Omental fat pad (tissue), 4 donors: ENCODE measurements around the gene NAXE. TPM values are rescaled to one million over a fixed set of nuclear protein-coding genes. Genes with fewer than 3 reads are reported as not detected.

ENCODE experiments used
- ATAC-seq: fragments of 150-250 bp; one replicate; pipeline ENCODE4 v1.9.1; 2016; ENCODE audit warnings: mild to moderate bottlenecking, moderate library complexity; ENCODE audit not compliant: low FRiP score
- DNase-seq: peaks from one replicate; pipeline ENCODE4 v3.0.0-alpha.2; 2019; ENCODE audit warnings: low spot score
- CTCF ChIP-seq, 3 donors: fragments of 450-650 bp; IDR thresholded peaks; one replicate each; pipeline ENCODE4 v1.5.1; 2016 to 2017; ENCODE audit warnings: antibody characterized with exemption in 3 of 3, mild to moderate bottlenecking in 3 of 3, moderate library complexity in 2 of 3
- total RNA-seq, 4 donors: library from RNA; depleted of rRNA; stranded (reverse); fragments of >200 nt; gene quantifications; one replicate each; pipeline ENCODE4 v1.1.0, GENCODE V29; 2016

NAXE gene
- total RNA-seq, 4 donors from 2014 or later, result 49.4 to 71.5 (median 58.9) TPM

DNA sequence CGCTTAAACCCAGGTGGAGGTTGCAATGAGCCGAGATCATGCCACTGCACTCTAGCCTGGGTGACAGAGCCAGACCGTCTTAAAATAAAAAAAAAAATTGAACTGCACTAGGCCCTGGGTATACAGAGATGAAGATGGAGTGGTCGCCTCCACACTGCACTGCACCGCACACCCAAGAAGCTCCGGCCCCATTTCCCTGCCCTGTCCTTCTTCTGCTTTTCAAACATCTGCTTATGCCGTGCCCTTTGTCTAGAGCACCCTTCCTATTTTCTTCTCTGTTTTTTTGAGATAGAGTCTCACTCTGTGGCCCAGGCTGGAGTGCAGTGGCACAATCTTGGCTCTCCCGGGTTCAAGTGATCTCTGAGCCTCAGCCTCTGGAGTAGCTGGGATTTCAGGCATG lies 36.6 kb upstream of the NAXE start:
- DNase-seq (no peak), ATAC-seq (no peak)

DNA sequence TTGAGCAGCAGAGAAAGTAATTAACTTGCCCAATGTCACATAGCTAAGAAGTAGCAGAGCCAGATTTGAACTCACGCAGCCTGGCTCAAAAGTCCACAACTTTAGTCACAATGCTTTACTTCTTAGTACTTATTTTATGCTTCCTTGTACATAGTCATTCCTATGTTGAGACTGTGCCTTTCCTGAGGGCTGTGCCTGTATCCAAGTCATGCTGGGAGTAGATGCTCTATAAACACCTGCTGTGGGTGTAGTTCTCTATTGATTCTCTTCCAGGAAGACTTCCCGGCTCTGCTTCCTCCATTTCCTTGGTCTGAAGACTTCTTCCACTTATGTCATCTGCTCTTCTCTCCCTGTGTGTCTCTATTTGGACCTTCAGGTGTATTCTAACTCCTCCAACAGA lies 35.9 kb upstream of the NAXE start:
- no peak for ATAC-seq
- TF ChIP-seq CTCF (IDR thresholded peaks at IDR 0.05), result no peak
- DNase-seq, result no peak

More for the DNA sequence above, 36.6 kb upstream of the NAXE start:
- TF ChIP-seq CTCF (IDR thresholded peaks at IDR 0.05), result no peak

GRCh38 chr1:156556354-156556753 lies 35.2 kb upstream of the NAXE start:
- ATAC-seq, result no peak
- no peak for DNase-seq
- no peak for TF ChIP-seq CTCF (IDR thresholded peaks at IDR 0.05)

DNA sequence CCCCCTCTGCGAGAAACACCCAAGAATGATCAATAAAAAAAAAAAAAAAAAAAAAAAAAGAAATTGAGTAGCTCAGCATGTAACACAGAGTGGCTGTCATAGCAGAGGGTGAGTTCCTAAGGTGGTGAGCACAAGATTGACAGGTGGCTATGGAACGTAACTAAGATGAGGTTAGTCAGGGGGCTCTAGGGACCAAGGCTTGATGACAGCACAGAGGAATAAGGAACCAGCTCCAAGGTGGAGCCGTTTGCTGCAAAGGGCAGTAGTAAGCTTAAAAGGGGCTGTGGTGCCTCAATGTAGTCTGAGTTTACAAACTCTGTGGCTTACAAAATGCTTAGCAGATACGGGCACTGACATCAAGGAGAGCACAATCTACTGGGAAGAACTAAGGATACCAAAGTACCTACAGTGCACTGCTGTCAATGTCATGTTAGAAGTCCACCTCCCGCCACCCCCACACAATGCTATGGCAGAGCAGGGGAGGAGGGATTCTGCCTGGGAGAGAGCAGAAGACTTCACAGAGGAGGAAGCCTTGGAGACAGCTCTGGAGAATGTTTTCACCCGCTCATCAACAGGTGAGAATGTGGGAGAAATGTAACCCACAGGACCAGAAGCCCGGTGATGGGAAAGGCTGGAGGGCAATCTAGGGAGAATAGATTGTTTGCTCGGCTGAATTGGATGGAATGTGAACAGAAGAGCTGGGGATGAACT lies 32.3 kb upstream of the NAXE start:
- DNase-seq (no peak), ATAC-seq (no peak)
- no peak for TF ChIP-seq CTCF (IDR thresholded peaks at IDR 0.05)

GRCh38 chr1:156559797-156560385 lies 31.7 kb upstream of the NAXE start:
- TF ChIP-seq CTCF (IDR thresholded peaks at IDR 0.05), result no peak
- DNase-seq (no peak), ATAC-seq (no peak)

- ATAC-seq (no peak), DNase-seq (no peak)
- no peak for TF ChIP-seq CTCF (IDR thresholded peaks at IDR 0.05)
These were observed 30.9 kb upstream of the NAXE start for GRCh38 chr1:156560585-156561163.

DNA sequence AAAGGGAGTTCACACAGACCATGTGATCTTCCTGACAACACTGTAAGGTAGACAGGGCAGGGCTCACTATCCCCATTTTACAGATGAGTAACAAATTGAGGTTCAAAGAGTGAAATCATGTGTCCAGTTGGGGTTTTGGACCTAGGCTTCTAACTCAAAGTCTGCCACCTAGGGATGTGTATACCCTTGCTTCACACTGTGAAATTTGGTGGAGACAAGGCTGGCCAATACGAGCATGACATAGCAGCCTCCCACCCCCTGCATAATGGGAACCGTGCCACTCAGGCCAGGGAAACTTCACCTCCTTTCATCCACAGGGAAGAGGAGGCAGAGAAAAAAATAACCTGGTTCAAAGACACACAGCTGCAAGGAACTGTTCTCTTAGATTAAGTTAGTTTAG lies 26.1 kb upstream of the NAXE start:
- no peak for TF ChIP-seq CTCF (IDR thresholded peaks at IDR 0.05)
- no peak for DNase-seq
- no peak for ATAC-seq
